Activated CD8-positive, alpha-beta T cell treated with anti-CD3 and anti-CD28 coated beads for 36 hours (primary cell): Measurements from ENCODE around the gene POP7. TPM values are rescaled to one million over a fixed set of nuclear protein-coding genes. Genes with fewer than 3 reads are reported as not detected.

Experiments used
- ATAC-seq: fragments of 200-7000 bp; cut with Tn5 transposase; one replicate; pipeline ENCODE4 v1.10.0; 2021; ENCODE audit warnings: mild to moderate bottlenecking, moderate library complexity
- CTCF ChIA-PET: fragments of 350-600 bp; sonication (Branson Sonifier 250); formaldehyde crosslinking; loops from one replicate; lab custom pipeline; 2021; ENCODE audit warnings: antibody characterized with exemption; lab: Charles Lee
- POLR2A ChIA-PET: fragments of 350-600 bp; sonication (Branson Sonifier 250); formaldehyde crosslinking; loops from one replicate; lab custom pipeline; 2021; ENCODE audit warnings: antibody characterized with exemption; lab: Charles Lee
- DNase-seq: peaks from one replicate; pipeline ENCODE4 v3.0.0-alpha.2; 2020
- H3K27ac Mint-ChIP-seq: one replicate; pipeline ENCODE4 v1.8.0; 2021; ENCODE audit warnings: mild to moderate bottlenecking, mixed read lengths
- H3K27me3 Mint-ChIP-seq: one replicate; pipeline ENCODE4 v1.8.0; 2021; ENCODE audit warnings: mixed read lengths
- H3K36me3 Mint-ChIP-seq: one replicate; pipeline ENCODE4 v1.8.0; 2021; ENCODE audit warnings: low read depth, mixed read lengths
- H3K4me1 Mint-ChIP-seq: one replicate; pipeline ENCODE4 v1.8.0; 2021; ENCODE audit warnings: low read depth, mixed read lengths
- H3K4me3 Mint-ChIP-seq: one replicate; pipeline ENCODE4 v1.8.0; 2021; ENCODE audit warnings: mild to moderate bottlenecking, moderate library complexity, mixed read lengths
- H3K9me3 Mint-ChIP-seq: one replicate; pipeline ENCODE4 v1.8.0; 2021; ENCODE audit warnings: mixed read lengths
- intact Hi-C: fragments of 100-400 bp; cut with micrococcal nuclease; formaldehyde crosslinking; loops from one replicate; pipeline ENCODE4 v1.10.0; 2022
- total RNA-seq, 2 experiments: library from RNA; stranded (reverse); gene quantifications; one replicate each; pipeline ENCODE4 v1.2.3, GENCODE V29; 2021
- TF ChIP-seq, protein P1 (sequence below): fragments of 200-600 bp; IDR thresholded peaks from one replicate; pipeline ENCODE4 v1.8.0; 2022; ENCODE audit warnings: antibody characterized with exemption, mild to moderate bottlenecking

Gene POP7
- total RNA-seq, 2 experiments from 2014 or later = 47.4 to 48.1 TPM

DNA sequence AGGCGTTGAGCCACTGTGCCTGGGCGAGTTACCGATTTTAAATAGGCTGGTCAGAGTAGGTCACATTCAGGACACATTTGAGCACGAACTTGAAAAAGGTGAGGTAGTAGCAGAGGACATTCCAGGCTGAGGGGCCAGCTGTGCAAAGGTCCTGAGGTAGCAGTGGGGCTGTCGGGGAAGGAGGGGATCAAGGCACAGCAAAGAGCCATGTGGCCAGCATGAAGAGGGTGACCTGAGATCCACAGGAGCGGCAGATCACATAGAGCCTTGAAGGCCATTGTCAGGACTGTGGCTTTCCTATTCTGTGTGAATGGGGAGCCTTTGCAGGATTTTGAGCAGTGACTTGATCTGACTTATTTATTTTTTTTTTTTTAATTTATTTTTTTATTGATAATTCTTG is 34.0 kb downstream of the POP7 start:
- no peaks in the 10 kb centered on the region for H3K4me1 Mint-ChIP-seq
- POLR2A ChIA-PET = no interaction called here
- H3K4me3 Mint-ChIP-seq = no peak overlapping the region
- no peak overlapping the region for H3K27ac Mint-ChIP-seq
- DNase-seq (no peak), ATAC-seq (no peak)
- no peaks in the 10 kb centered on the region for H3K27me3 Mint-ChIP-seq
- TF ChIP-seq, protein P1, sequence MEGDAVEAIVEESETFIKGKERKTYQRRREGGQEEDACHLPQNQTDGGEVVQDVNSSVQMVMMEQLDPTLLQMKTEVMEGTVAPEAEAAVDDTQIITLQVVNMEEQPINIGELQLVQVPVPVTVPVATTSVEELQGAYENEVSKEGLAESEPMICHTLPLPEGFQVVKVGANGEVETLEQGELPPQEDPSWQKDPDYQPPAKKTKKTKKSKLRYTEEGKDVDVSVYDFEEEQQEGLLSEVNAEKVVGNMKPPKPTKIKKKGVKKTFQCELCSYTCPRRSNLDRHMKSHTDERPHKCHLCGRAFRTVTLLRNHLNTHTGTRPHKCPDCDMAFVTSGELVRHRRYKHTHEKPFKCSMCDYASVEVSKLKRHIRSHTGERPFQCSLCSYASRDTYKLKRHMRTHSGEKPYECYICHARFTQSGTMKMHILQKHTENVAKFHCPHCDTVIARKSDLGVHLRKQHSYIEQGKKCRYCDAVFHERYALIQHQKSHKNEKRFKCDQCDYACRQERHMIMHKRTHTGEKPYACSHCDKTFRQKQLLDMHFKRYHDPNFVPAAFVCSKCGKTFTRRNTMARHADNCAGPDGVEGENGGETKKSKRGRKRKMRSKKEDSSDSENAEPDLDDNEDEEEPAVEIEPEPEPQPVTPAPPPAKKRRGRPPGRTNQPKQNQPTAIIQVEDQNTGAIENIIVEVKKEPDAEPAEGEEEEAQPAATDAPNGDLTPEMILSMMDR = no peak
- intact Hi-C loops = no loop called here
- H3K36me3 Mint-ChIP-seq = no peaks in the 10 kb centered on the region
- CTCF ChIA-PET = no interaction called here
- peaks cover 2% of the 10 kb centered on the region for H3K9me3 Mint-ChIP-seq

DNA sequence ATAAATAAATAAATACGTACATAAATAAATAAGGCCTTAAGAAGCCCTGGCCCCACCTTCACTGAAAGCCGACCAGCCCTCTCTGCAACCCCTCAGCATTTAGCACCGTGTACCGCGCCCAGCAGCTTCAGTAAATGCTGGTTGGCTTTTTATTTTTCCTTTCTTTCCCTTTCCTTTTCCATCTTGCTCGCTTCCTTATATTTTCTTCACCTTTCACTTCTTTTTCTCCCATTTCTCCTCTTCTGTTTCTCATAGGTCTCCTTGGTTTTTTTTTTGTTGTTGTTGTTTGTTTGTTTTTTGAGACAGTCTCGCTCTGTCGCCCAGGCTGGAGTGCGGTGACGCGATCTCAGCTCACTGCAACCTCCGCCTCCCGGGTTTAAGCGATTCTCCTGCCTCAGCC is 38.7 kb downstream of the POP7 start:
- ATAC-seq (no peak), DNase-seq (no peak)
- intact Hi-C loops = no loop called here
- TF ChIP-seq, protein P1 = no peak
- Mint-ChIP-seq H3K27ac (no peak overlapping the region), H3K36me3 (no peaks in the 10 kb centered on the region), H3K27me3 (peaks cover 9% of the 10 kb centered on the region), H3K4me3 (no peak overlapping the region), H3K9me3 (peaks cover 2% of the 10 kb centered on the region), H3K4me1 (peaks cover 4% of the 10 kb centered on the region)
- CTCF ChIA-PET = no interaction called here
- POLR2A ChIA-PET = no interaction called here

DNA sequence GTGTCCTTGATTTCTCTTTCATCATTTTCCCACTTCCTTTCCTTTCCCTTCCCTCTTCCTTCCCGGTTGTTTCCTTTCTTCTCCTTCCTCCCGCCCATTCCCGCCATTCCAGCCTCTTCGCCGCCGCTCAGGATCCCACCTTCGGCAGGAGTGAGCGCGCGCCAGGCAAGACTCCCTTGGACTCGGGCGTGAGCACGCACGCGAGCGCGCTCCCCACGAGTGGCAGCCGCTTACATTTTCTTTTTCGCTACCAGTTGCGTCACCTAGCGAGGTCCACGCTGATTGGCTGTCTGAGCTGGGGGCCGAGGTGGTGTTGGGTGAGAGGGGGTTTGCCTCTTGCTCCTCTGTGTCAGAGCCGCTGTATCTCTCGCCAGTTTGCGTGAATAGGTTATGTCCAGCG is 39.3 kb downstream of the POP7 start:
- peaks cover 4% of the 10 kb centered on the region for H3K4me1 Mint-ChIP-seq
- ChIA-PET CTCF (no interaction called here), POLR2A (no interaction called here)
- peak; percentile 37 for DNase-seq
- ATAC-seq = peak; percentile 62
- TF ChIP-seq, protein P1 = no peak
- H3K27ac Mint-ChIP-seq = no peak overlapping the region
- peaks cover 2% of the 10 kb centered on the region for H3K9me3 Mint-ChIP-seq
- H3K27me3 Mint-ChIP-seq = peaks cover 9% of the 10 kb centered on the region
- intact Hi-C loops = no loop called here
- H3K4me3 Mint-ChIP-seq = peak overlapping the region; percentile 66
- H3K36me3 Mint-ChIP-seq = no peaks in the 10 kb centered on the region

DNA sequence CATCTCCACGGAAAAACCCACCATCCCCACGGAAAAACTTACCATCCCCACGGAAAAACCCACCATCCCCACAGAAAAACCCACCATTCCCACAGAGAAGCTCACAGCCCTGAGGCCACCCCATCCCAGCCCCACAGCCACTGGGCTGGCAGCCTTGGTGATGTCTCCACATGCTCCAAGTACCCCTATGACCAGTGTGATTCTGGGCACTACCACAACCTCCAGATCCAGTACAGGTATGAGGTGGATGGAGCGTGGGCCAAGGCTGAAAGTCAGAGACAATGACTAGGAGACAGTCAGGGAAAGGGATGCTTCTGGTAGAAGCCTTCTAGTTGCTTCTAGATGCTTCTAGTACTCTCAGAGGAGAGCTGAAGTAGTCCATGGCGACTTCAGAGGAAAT is 47.1 kb downstream of the POP7 start:
- intact Hi-C loops = no loop called here
- H3K27ac Mint-ChIP-seq = no peak overlapping the region
- no peak for DNase-seq
- no peaks in the 10 kb centered on the region for H3K36me3 Mint-ChIP-seq
- no peaks in the 10 kb centered on the region for H3K4me1 Mint-ChIP-seq
- ChIA-PET POLR2A (no interaction called here), CTCF (no interaction called here)
- H3K4me3 Mint-ChIP-seq = no peak overlapping the region
- ATAC-seq = no peak
- TF ChIP-seq, protein P1 = no peak
- H3K9me3 Mint-ChIP-seq = no peaks in the 10 kb centered on the region
- H3K27me3 Mint-ChIP-seq = peaks cover 16% of the 10 kb centered on the region

DNA sequence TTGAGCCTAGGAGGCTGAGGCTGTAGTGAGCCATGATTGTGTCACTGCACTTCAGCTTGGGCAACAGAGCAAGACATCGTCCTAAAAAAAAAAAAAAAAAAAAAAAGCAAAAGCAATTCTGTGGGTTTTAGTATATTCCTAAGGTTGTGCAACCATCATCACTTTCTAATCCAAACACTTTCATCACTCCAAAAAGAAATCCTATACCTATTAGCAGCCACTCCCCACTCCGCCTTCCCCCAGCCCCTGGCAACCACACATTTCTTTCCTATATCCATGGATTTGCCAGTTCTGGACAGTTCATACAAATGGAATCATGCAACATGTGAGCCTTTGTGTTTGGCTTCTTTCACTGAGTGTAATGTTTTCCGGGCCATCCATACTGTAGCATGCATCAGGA is 47.8 kb downstream of the POP7 start:
- TF ChIP-seq, protein P1 = no peak
- H3K27ac Mint-ChIP-seq = no peak overlapping the region
- intact Hi-C loops = no loop called here
- H3K4me1 Mint-ChIP-seq = no peaks in the 10 kb centered on the region
- POLR2A ChIA-PET = no interaction called here
- H3K36me3 Mint-ChIP-seq = no peaks in the 10 kb centered on the region
- H3K4me3 Mint-ChIP-seq = no peak overlapping the region
- no peaks in the 10 kb centered on the region for H3K9me3 Mint-ChIP-seq
- DNase-seq = no peak
- ATAC-seq = no peak
- peaks cover 16% of the 10 kb centered on the region for H3K27me3 Mint-ChIP-seq
- CTCF ChIA-PET = no interaction called here

Other genes starting within 250 kb of the POP7 start
- gene SPACDR, start 241.9 kb upstream of the POP7 start, total RNA-seq = 1 to 10 TPM; 3.7 to 4.6 TPM
- 10 to 100 TPM; 92.6 to 94.2 TPM for gene TSC22D4, start 226.9 kb upstream of the POP7 start, total RNA-seq
- under 1 TPM; 0.32 to 0.38 TPM for gene NYAP1, start 222.2 kb upstream of the POP7 start, total RNA-seq
- gene AGFG2, start 166.9 kb upstream of the POP7 start, total RNA-seq = 10 to 100 TPM; 45.6 to 45.8 TPM
- gene SAP25, start 132.2 kb upstream of the POP7 start, total RNA-seq = 10 to 100 TPM in 1 of 2 experiments, 1 to 10 TPM in 1; 9.9 to 12.8 TPM
- gene LRCH4, start 120.0 kb upstream of the POP7 start, total RNA-seq = 10 to 100 TPM; 77.7 to 78.7 TPM
- 1 to 10 TPM; 1.4 to 1.5 TPM for gene FBXO24, start 119.8 kb upstream of the POP7 start, total RNA-seq
- gene PCOLCE, start 103.8 kb upstream of the POP7 start, total RNA-seq = 1 to 10 TPM; 3.9 to 4.6 TPM
- gene MOSPD3, start 93.6 kb upstream of the POP7 start, total RNA-seq = 10 to 100 TPM in 1 of 2 experiments, 1 to 10 TPM in 1; 9.6 to 10.5 TPM
- 10 to 100 TPM; 11.3 to 11.9 TPM for gene TFR2, start 64.6 kb upstream of the POP7 start, total RNA-seq
- gene ACTL6B, start 49.7 kb upstream of the POP7 start, total RNA-seq = not detected
- 100 to 1,000 TPM; 192 TPM for gene GNB2, start 32.4 kb upstream of the POP7 start, total RNA-seq
- 10 to 100 TPM; 36.9 to 41.5 TPM for gene GIGYF1, start 11.9 kb upstream of the POP7 start, total RNA-seq
- gene EPO, start 14.3 kb downstream of the POP7 start, total RNA-seq = not detected
- not detected for gene ZAN, start 27.5 kb downstream of the POP7 start, total RNA-seq
- gene EPHB4, start 121.4 kb downstream of the POP7 start, total RNA-seq = 1 to 10 TPM; 4.8 to 5.8 TPM
- gene SLC12A9, start 146.6 kb downstream of the POP7 start, total RNA-seq = 10 to 100 TPM; 10.2 to 11.3 TPM
- 10 to 100 TPM; 27.5 to 28.4 TPM for gene TRIP6, start 161.3 kb downstream of the POP7 start, total RNA-seq
- gene SRRT, start 169.0 kb downstream of the POP7 start, total RNA-seq = 100 to 1,000 TPM; 211 to 239 TPM
- 1 to 10 TPM; 2.1 to 2.2 TPM for gene UFSP1, start 183.6 kb downstream of the POP7 start, total RNA-seq
- under 1 TPM in 1 of 2 experiments, not detected in 1; 0.25 TPM for gene ACHE, start 189.8 kb downstream of the POP7 start, total RNA-seq
- not detected for gene MUC3A, start 243.4 kb downstream of the POP7 start, total RNA-seq